ENCODE results near the gene PPP1R2. TPM values are rescaled to one million over a fixed set of nuclear protein-coding genes. Genes with fewer than 3 reads are reported as not detected.

PPP1R2 gene
- total and polyA plus RNA-seq, 2 of the 13 experiments (the other 11 are each of a cell fraction or from before 2014, with no cell fraction given): 36.5 to 86.5 TPM

DNA sequence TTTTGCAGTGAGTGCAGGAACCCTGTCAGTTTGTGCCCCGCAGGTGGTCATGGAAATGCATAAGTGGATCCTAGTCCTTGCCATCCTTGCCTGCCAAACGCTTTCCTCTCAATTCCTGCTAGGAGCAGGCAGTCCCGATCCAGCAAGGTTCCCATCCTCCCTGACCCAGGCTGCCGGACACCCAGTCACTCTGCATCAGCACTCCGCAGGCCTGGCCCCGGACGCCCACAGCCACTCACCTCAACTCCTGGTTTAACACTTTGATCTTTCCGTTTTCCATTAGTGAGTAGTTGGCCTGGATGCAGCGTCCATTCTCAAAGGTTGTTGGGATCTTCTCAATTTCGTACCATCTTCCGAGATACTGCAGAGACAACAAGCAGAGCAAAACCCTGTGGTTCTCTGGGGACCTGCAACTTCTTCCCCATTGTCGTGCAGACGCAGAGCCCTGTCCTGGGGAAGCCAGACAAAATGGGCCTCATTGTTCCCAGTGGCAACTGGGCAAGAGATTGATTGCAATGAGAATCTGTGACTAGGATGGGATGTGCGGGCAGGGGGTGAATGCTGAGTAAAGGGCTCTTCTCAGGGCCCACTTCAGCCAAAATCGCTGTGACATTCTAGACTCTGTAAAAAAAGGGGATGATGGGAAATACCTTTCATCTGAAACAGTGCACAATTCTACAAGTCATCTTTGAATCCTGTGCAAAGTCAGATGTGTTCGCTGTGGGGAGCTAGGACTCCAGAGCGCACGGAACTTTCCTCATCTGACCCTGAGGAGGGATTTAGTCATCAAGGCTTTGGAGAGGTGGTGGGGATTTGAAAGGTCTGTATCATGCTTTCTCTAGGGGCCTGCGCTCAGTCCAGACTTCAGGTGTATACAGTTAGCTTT lies 30.7 kb upstream of the PPP1R2 start:
- CTCF ChIA-PET (ENCODE audit: low intra/inter-chr PET ratio, low total read pairs): no interaction called here
- no peak for DNase-seq (ENCODE audit: low spot score)
- Histone ChIP-seq H3K9me3 (ENCODE audit: low read length) (no peaks in the 10 kb centered on the region), H3K36me3 (replicated peaks in 1 of 2; ENCODE audit: control insufficient read depth in 1 of 2, insufficient read depth in 2 of 2, low read length in 2 of 2) (no peaks in the 10 kb centered on the region), H3K27ac (ENCODE audit: extremely low read length, insufficient read depth, low read length) (no peak overlapping the region), H3K9ac (ENCODE audit: insufficient read depth, low read depth, low read length) (no peak overlapping the region), H3K27me3 (ENCODE audit: control insufficient read depth in 1 of 2, insufficient read depth in 2 of 2, low read length in 2 of 2) (0 out of 5 replicates have a peak, but pooled peaks cover 0 to 1% of the 10 kb centered on the region in 2 experiments), H2AFZ (ENCODE audit: low read length) (no peak overlapping the region), H3K79me2 (ENCODE audit: insufficient read depth, low read length) (no peaks in the 10 kb centered on the region), H4K20me1 (ENCODE audit: insufficient read depth, low read length) (no peaks in the 10 kb centered on the region), H3K4me2 (ENCODE audit: low read depth, low read length) (no peak overlapping the region), H3K4me1 (ENCODE audit: insufficient read depth, low read length) (no peaks in the 10 kb centered on the region), H3K4me3 (replicated peaks in 1 of 3; ENCODE audit: insufficient read depth in 1 of 3, low read depth in 2 of 3, low read length in 3 of 3) (no peak overlapping the region)
- BruUV-seq (replicated peaks): no TSS peak
- intact Hi-C loops (cut with micrococcal nuclease; ENCODE audit: unreplicated experiment) (no loop called here), in situ Hi-C loops (cut with HindIII; ENCODE audit: extremely low pct_ligation_motif_present, low pct_unique_long_range_greater_than_20kb) (no loop called here)
- POLR2A ChIA-PET: no interaction called here
- FAIRE-seq: no peak
- 60% methylated on average over 17 of the region's 19 CpGs for WGBS (ENCODE audit: low lambda C conversion rate)
- ATAC-seq: no peak
- TF ChIP-seq, protein P1, sequence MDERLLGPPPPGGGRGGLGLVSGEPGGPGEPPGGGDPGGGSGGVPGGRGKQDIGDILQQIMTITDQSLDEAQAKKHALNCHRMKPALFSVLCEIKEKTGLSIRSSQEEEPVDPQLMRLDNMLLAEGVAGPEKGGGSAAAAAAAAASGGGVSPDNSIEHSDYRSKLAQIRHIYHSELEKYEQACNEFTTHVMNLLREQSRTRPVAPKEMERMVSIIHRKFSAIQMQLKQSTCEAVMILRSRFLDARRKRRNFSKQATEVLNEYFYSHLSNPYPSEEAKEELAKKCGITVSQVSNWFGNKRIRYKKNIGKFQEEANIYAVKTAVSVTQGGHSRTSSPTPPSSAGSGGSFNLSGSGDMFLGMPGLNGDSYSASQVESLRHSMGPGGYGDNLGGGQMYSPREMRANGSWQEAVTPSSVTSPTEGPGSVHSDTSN (CRISPR knock-in tag; IDR thresholded peaks at IDR 0.05): no peak
- TF ChIP-seq SALL2 (CRISPR knock-in tag; IDR thresholded peaks at IDR 0.05) (no peak), ZNF678 (CRISPR knock-in tag; IDR thresholded peaks at IDR 0.05) (no peak), PLRG1 (conservative IDR thresholded peaks at IDR 0.05) (no peak), PCBP2 (optimal IDR thresholded peaks at IDR 0.05; ENCODE audit: low read depth, low read length, poor library complexity, severe bottlenecking) (no peak), ATAD3A (CRISPR knock-in tag; IDR thresholded peaks at IDR 0.05) (no peak), SYNCRIP (IDR thresholded peaks at IDR 0.05; ENCODE audit: insufficient read depth, low read depth, low read length) (no peak), TOE1 (CRISPR knock-in tag; IDR thresholded peaks at IDR 0.05) (no peak), GZF1 (CRISPR knock-in tag; IDR thresholded peaks at IDR 0.05) (no peak), ZMAT3 (CRISPR knock-in tag; conservative IDR thresholded peaks at IDR 0.05) (no peak), SP2 (CRISPR knock-in tag; IDR thresholded peaks at IDR 0.05) (no peak), ZNF17 (CRISPR knock-in tag; IDR thresholded peaks at IDR 0.05) (no peak), ZFY (CRISPR knock-in tag; IDR thresholded peaks at IDR 0.05) (no peak), GATAD2A (CRISPR knock-in tag; IDR thresholded peaks at IDR 0.05) (no peak), PAF1 (CRISPR knock-in tag; IDR thresholded peaks at IDR 0.05) (no peak), CCAR2 (optimal IDR thresholded peaks at IDR 0.05; ENCODE audit: low read depth, low read length) (no peak)
- TF ChIP-seq, protein P2, sequence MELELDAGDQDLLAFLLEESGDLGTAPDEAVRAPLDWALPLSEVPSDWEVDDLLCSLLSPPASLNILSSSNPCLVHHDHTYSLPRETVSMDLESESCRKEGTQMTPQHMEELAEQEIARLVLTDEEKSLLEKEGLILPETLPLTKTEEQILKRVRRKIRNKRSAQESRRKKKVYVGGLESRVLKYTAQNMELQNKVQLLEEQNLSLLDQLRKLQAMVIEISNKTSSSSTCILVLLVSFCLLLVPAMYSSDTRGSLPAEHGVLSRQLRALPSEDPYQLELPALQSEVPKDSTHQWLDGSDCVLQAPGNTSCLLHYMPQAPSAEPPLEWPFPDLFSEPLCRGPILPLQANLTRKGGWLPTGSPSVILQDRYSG (CRISPR knock-in tag; IDR thresholded peaks at IDR 0.05): no peak
